GM21737 (cell line): ENCODE results near the gene RHO.
A peak's percentile ranks its signal among the peaks of the same experiment; 100 is the strongest.

ENCODE experiments used
- ATAC-seq: cut with Tn5 transposase; IDR thresholded peaks from one replicate; pipeline ENCODE4 v1.9.1; 2021; ENCODE audit warnings: mild to moderate bottlenecking, moderate library complexity; ENCODE audit not compliant: unreplicated experiment

Gene RHO

DNA sequence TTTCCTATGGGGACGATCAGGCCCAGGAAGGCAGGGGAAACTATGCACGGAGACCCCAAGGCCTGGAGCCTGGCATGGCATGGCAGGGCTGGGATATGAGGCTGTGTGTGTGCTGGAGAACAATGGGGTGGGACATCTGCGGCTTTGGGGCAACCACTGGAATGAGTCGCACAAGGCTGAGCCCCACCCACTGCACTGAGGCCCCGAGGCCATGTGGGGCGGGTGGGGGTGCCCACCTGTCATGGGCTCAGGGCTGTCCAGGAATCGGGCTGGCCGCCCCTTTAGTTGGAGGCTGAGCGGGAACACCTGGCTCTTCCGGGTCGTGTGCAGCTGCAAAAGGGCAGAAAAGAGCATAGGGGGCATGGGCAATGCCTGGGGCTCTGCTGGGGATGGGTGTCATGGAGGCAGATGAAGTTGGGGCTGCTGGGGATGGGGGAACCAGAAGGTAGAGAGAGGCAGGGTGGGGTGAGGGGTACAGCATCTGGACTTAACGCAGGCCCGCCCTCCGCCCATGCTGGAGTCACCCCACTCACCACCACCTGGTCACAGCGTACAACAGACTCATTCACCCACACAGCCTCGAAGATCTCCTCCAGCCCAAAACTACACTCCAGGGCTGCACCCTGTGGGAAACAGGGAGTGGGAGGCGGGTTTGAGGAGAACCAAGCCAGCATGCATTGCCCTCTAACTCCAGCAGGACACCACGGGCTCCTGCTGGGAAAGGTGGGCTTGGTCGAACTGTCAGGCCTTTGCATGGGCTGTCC lies 47.0 kb downstream of the RHO start:
- ATAC-seq, result no peak

DNA sequence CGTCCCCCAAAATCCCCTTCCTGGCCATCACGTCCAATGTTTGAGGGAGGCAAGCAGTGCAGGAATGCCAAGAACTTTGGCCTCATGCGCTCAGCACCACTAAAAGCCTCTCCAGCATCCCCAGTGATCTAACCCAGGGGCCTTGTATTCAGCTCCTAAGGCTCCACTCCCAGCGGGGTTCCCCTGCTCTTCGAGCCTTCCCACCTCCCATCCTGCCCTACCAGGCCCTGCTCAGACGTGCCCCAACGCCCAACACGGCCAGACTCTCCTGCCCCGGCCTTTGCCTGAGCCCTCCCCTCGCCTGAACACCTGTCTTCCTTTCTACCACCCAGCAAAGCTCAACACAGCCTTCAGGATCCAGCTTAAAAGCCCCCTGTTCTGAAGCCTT lies 47.6 kb downstream of the RHO start:
- no peak for ATAC-seq

DNA sequence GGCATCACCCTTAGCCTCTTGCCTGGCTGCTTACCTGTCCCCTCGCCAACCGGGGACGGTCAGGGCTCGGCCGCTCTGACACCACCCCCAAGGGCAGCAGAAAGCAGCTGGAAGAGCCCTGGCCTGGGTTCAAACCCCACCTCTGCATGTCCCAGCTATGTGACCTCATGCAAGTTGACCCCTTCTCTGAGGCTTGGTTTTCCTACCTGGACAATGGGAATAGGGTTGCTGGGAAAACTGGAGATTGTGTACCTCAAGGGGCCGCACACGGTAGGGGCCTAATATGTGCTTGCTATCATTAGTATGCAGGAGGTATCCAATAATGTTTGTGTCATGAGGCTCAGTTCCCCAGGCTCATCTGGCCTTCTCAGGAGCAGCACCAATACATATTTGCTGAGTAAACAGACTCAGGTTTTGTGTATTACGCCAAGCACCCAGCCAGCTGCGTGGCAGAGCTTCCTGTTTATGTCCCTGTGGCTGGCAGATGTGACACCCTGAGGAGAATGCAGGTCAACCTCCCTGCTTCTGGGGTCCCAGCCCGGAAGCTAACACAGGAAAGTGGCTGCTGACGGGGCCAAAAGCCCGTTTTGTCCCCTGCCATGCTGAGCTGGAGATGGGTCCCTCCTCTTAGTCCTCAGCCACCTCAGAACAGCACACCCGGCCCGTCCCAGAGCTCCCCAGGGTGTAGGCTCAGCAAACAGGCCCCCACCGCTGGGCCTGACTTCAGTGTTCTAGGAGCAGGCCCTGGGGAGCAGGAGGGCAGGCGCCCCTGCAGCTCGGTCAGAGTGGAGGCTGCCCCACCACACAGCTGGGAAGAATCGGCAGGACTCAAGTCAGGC lies 48.3 kb downstream of the RHO start:
- peak; percentile 47 for ATAC-seq

DNA sequence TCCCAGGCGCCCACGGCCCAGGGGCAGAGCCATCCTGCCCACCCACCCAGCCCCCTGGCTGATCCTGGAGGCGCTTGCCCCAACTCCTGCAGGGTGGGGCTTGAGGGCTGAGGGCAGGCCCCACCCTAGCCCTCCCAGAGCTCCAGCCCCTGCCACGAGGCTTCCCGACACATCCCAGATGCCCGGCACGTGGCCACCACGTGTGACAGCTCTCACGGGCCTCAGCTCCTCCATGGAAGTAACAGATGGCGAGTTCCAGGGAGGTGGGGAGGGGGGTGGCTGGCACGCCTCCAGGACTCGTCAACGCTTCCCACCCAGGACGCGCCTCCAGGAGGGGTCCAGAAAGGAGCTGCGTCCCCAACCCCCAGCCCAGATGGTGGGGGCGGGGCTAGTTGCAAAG lies 48.9 kb downstream of the RHO start:
- ATAC-seq, result no peak

DNA sequence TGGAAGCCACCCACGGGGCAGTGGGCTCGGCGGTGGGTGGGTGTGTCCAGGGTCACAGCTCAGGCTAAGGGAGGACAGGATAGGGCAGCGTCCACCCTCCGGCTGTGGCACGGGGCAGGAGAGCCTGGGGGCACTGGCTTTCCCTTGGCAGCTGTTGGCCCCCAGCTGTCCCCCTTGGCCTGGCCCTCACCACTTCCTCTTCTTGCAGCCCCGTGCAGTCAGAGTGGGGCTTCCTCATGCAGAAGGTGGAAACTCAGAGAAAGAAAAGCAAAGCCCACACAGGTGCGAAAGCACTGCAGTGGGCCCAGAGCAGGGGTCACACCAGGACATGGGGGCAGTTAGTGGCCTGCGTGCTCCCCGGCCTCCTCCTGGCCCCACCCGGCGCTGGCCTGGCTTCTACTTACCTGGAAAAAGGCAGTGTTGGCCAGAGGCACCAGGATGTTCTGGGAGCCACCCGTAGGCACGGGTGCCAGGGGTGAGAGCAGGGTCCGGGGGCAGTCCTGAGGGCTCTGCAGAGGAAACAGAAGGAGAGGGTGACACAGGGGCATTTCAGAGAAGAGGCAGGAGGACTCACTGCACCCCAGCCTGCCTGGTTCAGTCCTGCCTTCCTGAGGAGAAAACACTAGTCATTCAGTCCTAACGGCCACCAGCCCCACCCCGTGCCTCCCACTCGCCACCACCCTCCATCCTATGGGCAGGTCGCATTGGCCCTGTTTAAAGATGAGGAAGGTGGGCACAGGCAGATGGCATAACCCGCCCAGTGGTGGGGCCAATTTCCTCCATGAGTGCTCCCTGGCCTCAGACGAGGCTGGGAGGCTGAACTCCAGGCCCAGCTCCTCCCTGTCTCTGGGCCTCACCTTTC lies 49.7 kb downstream of the RHO start:
- no peak for ATAC-seq

DNA sequence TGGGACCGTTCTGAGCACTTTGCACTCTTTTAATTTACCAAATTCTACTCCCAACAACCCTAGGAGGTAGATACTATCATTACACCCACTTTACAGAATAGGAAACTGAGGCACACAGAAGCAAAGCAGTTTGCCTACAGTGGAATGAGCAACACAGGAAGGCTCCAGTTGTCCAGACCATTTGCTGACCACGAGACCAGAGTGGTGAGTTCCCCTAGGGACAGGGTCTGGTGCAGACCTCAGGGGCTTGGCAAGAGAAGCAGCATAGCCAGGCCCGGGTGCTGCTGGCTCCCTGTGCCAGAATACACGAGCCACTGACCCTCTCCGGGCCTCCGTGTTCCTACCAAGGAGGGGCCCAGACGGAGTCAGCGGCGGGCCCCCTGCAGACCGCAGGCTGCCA lies 51.6 kb downstream of the RHO start:
- no peak for ATAC-seq

DNA sequence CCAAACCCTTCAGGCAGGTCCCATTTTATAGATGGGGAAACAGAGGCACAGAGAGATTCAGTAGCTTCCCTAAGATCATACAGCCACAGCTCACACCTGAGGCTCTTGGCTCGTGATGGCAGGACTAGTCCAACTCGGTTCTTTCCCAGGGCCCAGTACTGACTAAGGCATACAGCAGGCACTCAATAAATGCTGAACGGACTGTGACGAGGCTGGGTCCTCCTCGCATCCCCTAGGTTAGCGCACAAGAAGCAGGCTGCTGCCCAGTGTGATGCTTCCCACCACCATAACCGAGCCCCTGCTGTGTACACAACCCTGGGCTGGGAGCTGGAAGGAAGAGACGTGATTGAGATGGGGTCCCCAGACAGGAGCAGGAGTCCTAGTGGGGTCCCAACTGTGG lies 53.2 kb downstream of the RHO start:
- no peak for ATAC-seq

DNA sequence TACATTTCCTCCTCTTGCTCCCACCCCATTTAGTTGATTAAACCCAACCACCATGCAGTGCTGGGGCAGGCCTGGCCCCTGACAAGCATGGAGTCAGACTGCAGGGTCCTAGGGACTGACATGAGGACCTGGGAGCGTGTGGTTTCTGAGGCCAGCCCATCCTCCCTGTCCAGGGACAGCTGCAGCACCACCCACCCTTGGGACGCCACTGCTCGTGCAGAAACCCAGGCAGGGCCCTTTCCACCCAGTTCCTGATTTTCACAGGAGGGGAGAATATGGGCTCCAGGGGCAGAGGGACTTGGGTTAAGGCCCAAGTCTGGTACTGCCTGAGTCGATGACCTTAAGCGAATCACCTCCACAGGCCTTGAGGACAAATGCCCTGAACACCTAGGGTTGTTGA lies 54.4 kb downstream of the RHO start:
- ATAC-seq, result no peak

DNA sequence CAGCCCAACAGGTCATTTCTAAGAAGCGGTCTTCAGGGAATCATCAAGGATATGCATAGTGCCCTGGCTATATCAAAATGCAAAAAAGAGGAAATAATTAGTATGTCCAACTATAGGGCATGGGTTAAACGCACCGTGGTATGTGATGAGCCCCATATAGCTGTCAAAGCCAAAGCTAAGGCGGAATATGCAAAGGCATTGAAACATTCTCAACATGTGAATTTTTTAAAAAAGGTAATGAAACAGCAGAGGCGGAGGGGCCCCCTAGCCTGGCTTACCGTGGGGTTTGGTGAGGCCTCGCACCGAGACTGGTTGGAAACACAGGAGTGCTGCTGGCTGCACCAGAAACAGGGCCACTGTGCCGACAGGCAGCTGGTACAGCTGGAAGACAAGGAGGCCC lies 54.9 kb downstream of the RHO start:
- no peak for ATAC-seq

DNA sequence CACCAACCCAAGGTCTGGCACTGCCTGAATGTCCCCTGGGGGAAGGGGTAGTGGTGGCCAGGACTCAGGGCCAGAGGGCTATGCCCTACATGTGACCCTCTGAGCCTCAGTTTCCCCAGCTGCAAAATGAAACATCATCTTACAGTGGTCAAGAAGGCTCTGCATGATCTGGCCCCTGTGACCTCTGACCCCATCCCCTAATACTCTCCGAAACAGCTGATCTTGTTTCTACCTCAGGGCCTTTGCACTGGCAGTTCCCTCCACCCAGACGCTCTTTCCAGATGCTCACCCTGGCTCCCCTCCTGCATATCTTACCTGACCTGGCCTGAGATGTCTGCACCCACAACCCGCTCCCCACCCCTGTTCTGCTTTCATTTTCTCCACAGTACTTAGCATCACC lies 56.2 kb downstream of the RHO start:
- no peak for ATAC-seq
